Measurements from ENCODE around the gene VAV1.

The VAV1 gene

DNA sequence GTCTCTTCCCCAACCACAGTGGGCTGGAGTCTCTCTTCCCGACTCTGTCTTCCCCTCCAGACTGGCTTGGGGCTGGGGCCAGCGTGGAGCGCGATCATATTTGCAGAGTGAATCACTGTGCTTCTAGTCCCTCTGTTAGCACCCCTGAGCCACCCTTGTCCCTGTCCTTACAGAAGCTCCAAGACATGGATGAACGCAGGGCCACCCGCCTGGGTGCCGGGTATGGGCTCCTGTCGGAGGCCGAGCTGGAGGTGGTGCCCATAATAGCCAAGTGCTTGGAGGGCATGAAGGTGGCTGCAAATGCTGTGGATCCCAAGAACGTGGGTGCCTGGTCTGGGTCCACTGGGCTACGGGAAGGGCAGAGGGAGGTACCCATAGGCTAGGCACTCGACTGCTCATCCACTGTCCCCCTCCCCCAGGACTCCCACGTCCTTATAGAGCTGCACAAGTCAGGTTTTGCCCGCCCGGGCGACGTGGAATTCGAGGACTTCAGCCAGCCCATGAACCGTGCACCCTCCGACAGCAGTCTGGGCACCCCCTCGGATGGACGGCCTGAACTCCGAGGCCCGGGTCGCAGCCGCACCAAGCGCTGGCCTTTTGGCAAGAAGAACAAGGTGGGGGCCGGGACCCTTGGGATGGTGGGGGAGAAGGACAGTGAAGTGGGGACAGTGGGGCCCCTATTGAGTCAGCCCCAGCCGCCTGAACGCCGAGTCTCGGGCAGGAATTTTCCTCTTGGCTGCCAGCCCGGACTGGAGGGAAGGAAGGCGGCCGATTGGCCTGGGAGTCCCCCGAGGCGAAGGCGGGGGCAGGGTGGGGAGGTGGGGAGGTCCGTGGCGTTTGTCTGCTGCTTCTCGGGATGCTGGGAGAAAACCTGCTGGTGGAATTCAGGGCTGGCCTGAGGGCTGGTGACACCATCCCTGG, 27.9 kb upstream of the VAV1 start (continued):
- TF ChIP-seq ZNF157 (tag by site-specific recombination; IDR thresholded peaks at IDR 0.05) (no peak), ZNF473 (tag by site-specific recombination; IDR thresholded peaks at IDR 0.05) (no peak), ZNF664 (tag by site-specific recombination; IDR thresholded peaks at IDR 0.05) (no peak), SALL2 (tag by site-specific recombination; IDR thresholded peaks at IDR 0.05; ENCODE audit: borderline replicate concordance) (no peak), ZNF248 (tag by site-specific recombination; IDR thresholded peaks at IDR 0.05) (no peak), ZNF654 (tag by site-specific recombination; IDR thresholded peaks at IDR 0.05; ENCODE audit: low read depth) (no peak), ZFP41 (tag by site-specific recombination; IDR thresholded peaks at IDR 0.05; ENCODE audit: borderline replicate concordance) (no peak), ZNF623 (tag by site-specific recombination; IDR thresholded peaks at IDR 0.05) (no peak), TRIM28 (IDR thresholded peaks at IDR 0.05; ENCODE audit: borderline replicate concordance, low read length) (no peak), ZNF785 (tag by site-specific recombination; IDR thresholded peaks at IDR 0.05) (no peak), REPIN1 (tag by site-specific recombination; IDR thresholded peaks at IDR 0.05; ENCODE audit: low read depth) (no peak), TCF7L2 (IDR thresholded peaks at IDR 0.05; ENCODE audit: borderline replicate concordance, low read depth, low read length) (no peak), ZNF350 (tag by site-specific recombination; IDR thresholded peaks at IDR 0.05) (no peak), ZNF791 (tag by site-specific recombination; IDR thresholded peaks at IDR 0.05) (no peak), ZNF660 (tag by site-specific recombination; IDR thresholded peaks at IDR 0.05) (peak; percentile 89), GFI1B (tag by site-specific recombination; IDR thresholded peaks at IDR 0.05) (no peak), BCL6B (tag by site-specific recombination; IDR thresholded peaks at IDR 0.05) (no peak), ZNF202 (tag by site-specific recombination; IDR thresholded peaks at IDR 0.05; ENCODE audit: borderline replicate concordance) (no peak), ZNF175 (tag by site-specific recombination; IDR thresholded peaks at IDR 0.05) (no peak), ZNF280C (tag by site-specific recombination; IDR thresholded peaks at IDR 0.05) (no peak), PRDM1 (tag by site-specific recombination; IDR thresholded peaks at IDR 0.05) (peak; percentile 54), YY2 (tag by site-specific recombination; IDR thresholded peaks at IDR 0.05) (no peak)
- TF ChIP-seq, protein P1, sequence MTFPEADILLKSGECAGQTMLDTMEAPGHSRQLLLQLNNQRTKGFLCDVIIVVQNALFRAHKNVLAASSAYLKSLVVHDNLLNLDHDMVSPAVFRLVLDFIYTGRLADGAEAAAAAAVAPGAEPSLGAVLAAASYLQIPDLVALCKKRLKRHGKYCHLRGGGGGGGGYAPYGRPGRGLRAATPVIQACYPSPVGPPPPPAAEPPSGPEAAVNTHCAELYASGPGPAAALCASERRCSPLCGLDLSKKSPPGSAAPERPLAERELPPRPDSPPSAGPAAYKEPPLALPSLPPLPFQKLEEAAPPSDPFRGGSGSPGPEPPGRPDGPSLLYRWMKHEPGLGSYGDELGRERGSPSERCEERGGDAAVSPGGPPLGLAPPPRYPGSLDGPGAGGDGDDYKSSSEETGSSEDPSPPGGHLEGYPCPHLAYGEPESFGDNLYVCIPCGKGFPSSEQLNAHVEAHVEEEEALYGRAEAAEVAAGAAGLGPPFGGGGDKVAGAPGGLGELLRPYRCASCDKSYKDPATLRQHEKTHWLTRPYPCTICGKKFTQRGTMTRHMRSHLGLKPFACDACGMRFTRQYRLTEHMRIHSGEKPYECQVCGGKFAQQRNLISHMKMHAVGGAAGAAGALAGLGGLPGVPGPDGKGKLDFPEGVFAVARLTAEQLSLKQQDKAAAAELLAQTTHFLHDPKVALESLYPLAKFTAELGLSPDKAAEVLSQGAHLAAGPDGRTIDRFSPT (tag by site-specific recombination; IDR thresholded peaks at IDR 0.05) = peak; percentile 72
- TF ChIP-seq, protein P2, sequence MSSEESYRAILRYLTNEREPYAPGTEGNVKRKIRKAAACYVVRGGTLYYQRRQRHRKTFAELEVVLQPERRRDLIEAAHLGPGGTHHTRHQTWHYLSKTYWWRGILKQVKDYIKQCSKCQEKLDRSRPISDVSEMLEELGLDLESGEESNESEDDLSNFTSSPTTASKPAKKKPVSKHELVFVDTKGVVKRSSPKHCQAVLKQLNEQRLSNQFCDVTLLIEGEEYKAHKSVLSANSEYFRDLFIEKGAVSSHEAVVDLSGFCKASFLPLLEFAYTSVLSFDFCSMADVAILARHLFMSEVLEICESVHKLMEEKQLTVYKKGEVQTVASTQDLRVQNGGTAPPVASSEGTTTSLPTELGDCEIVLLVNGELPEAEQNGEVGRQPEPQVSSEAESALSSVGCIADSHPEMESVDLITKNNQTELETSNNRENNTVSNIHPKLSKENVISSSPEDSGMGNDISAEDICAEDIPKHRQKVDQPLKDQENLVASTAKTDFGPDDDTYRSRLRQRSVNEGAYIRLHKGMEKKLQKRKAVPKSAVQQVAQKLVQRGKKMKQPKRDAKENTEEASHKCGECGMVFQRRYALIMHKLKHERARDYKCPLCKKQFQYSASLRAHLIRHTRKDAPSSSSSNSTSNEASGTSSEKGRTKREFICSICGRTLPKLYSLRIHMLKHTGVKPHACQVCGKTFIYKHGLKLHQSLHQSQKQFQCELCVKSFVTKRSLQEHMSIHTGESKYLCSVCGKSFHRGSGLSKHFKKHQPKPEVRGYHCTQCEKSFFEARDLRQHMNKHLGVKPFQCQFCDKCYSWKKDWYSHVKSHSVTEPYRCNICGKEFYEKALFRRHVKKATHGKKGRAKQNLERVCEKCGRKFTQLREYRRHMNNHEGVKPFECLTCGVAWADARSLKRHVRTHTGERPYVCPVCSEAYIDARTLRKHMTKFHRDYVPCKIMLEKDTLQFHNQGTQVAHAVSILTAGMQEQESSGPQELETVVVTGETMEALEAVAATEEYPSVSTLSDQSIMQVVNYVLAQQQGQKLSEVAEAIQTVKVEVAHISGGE (tag by site-specific recombination; conservative IDR thresholded peaks at IDR 0.05; ENCODE audit: low read depth) = no peak
- TF ChIP-seq, protein P3, sequence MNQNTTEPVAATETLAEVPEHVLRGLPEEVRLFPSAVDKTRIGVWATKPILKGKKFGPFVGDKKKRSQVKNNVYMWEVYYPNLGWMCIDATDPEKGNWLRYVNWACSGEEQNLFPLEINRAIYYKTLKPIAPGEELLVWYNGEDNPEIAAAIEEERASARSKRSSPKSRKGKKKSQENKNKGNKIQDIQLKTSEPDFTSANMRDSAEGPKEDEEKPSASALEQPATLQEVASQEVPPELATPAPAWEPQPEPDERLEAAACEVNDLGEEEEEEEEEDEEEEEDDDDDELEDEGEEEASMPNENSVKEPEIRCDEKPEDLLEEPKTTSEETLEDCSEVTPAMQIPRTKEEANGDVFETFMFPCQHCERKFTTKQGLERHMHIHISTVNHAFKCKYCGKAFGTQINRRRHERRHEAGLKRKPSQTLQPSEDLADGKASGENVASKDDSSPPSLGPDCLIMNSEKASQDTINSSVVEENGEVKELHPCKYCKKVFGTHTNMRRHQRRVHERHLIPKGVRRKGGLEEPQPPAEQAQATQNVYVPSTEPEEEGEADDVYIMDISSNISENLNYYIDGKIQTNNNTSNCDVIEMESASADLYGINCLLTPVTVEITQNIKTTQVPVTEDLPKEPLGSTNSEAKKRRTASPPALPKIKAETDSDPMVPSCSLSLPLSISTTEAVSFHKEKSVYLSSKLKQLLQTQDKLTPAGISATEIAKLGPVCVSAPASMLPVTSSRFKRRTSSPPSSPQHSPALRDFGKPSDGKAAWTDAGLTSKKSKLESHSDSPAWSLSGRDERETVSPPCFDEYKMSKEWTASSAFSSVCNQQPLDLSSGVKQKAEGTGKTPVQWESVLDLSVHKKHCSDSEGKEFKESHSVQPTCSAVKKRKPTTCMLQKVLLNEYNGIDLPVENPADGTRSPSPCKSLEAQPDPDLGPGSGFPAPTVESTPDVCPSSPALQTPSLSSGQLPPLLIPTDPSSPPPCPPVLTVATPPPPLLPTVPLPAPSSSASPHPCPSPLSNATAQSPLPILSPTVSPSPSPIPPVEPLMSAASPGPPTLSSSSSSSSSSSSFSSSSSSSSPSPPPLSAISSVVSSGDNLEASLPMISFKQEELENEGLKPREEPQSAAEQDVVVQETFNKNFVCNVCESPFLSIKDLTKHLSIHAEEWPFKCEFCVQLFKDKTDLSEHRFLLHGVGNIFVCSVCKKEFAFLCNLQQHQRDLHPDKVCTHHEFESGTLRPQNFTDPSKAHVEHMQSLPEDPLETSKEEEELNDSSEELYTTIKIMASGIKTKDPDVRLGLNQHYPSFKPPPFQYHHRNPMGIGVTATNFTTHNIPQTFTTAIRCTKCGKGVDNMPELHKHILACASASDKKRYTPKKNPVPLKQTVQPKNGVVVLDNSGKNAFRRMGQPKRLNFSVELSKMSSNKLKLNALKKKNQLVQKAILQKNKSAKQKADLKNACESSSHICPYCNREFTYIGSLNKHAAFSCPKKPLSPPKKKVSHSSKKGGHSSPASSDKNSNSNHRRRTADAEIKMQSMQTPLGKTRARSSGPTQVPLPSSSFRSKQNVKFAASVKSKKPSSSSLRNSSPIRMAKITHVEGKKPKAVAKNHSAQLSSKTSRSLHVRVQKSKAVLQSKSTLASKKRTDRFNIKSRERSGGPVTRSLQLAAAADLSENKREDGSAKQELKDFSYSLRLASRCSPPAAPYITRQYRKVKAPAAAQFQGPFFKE (tag by site-specific recombination; IDR thresholded peaks at IDR 0.05; ENCODE audit: borderline replicate concordance) = no peak

Measured in HEK293 (cell line).